Neural cell (in vitro differentiated cells): Measurements from ENCODE around the gene RAB27B. TPM values are rescaled to one million over a fixed set of nuclear protein-coding genes. Genes with fewer than 3 reads are reported as not detected.

Source experiments
- H2AFZ ChIP-seq: fragments of 200-600, 300-800 bp; sonication (generic), shearing (Covaris generic); 2 replicates; pipeline ENCODE4 v1.6.0; 2014; ENCODE audit warnings: low read depth, mild to moderate bottlenecking, antibody characterized with exemption, low read length, moderate library complexity
- H3F3A ChIP-seq: fragments of 200-600 bp; shearing (Covaris generic); 2 replicates; pipeline ENCODE4 v1.6.1; 2016; ENCODE audit warnings: mild to moderate bottlenecking, moderate library complexity, mixed read lengths, antibody characterized with exemption, low read length; ENCODE audit not compliant: insufficient read depth, poor library complexity, severe bottlenecking
- H3K27ac ChIP-seq: fragments of 200-600, 300-800 bp; sonication (generic), shearing (Covaris generic); 2 replicates; pipeline ENCODE4 v1.5.1; 2014; ENCODE audit warnings: mild to moderate bottlenecking, low read length, moderate library complexity
- H3K27me3 ChIP-seq: fragments of 300-800, 200-600 bp; sonication (generic), shearing (Covaris generic); 2 replicates; pipeline ENCODE4 v1.6.0; 2014; ENCODE audit warnings: mild to moderate bottlenecking, low read depth, low read length, moderate library complexity; ENCODE audit not compliant: insufficient read depth
- H3K36me3 ChIP-seq: fragments of 300-800, 200-600 bp; sonication (generic), shearing (Covaris generic); 2 replicates; pipeline ENCODE4 v1.5.1; 2014; ENCODE audit warnings: mild to moderate bottlenecking, antibody characterized with exemption, low read length, moderate library complexity; ENCODE audit not compliant: insufficient read depth
- H3K4me2 ChIP-seq: fragments of 300-800, 200-600 bp; sonication (generic), shearing (Covaris generic); 2 replicates; pipeline ENCODE4 v1.6.0; 2014; ENCODE audit warnings: mild to moderate bottlenecking, low read length
- H3K4me3 ChIP-seq: fragments of 300-800, 200-600 bp; sonication (generic), shearing (Covaris generic); 2 replicates; pipeline ENCODE4 v1.5.1; 2014; ENCODE audit warnings: mild to moderate bottlenecking, low read length, moderate library complexity
- H3K79me2 ChIP-seq: fragments of 200-600 bp; shearing (Covaris generic); replicated peaks from 2 replicates; pipeline ENCODE4 v1.6.0; 2014; ENCODE audit warnings: mild to moderate bottlenecking, low read length, moderate library complexity; ENCODE audit not compliant: insufficient read depth
- H3K9ac ChIP-seq: fragments of 300-800, 200-600 bp; sonication (generic), shearing (Covaris generic); 2 replicates; pipeline ENCODE4 v1.6.1; 2016; ENCODE audit warnings: mild to moderate bottlenecking, low read length, mixed read lengths
- H3K9me2 ChIP-seq: fragments of 200-600 bp; shearing (Covaris generic); 2 replicates; pipeline ENCODE4 v1.6.1; 2016; ENCODE audit warnings: mild to moderate bottlenecking, low read length, mixed read lengths; ENCODE audit not compliant: insufficient read depth
- H3K9me3 ChIP-seq: fragments of 200-600, 300-800 bp; sonication (generic), shearing (Covaris generic); 2 replicates; pipeline ENCODE4 v1.6.1; 2016; ENCODE audit warnings: mild to moderate bottlenecking, mixed run types, low read length, moderate library complexity, mixed read lengths
- H4K20me1 ChIP-seq: fragments of 200-600 bp; shearing (Covaris generic); 2 replicates; pipeline ENCODE4 v1.6.1; 2016; ENCODE audit warnings: mild to moderate bottlenecking, mixed run types; ENCODE audit not compliant: insufficient read depth
- EP300 ChIP-seq: fragments of 450-650 bp; conservative IDR thresholded peaks from 2 replicates; pipeline ENCODE4 v1.6.1; 2014; ENCODE audit warnings: antibody characterized with exemption, mild to moderate bottlenecking, moderate library complexity; ENCODE audit not compliant: poor library complexity, severe bottlenecking
- EZH2 ChIP-seq: fragments of 200-600, 300-800 bp; shearing (Covaris generic), sonication (generic); IDR thresholded peaks from 2 replicates; pipeline ENCODE4 v1.6.1; 2014; ENCODE audit warnings: antibody characterized with exemption, low read length, borderline replicate concordance, mild to moderate bottlenecking; ENCODE audit not compliant: insufficient read depth, poor library complexity, severe bottlenecking
- MXI1 ChIP-seq: fragments of 450-650 bp; conservative IDR thresholded peaks from 2 replicates; pipeline ENCODE4 v1.6.1; 2014; ENCODE audit warnings: antibody characterized with exemption, mild to moderate bottlenecking; ENCODE audit not compliant: poor library complexity, severe bottlenecking
- POLR2AphosphoS5 ChIP-seq: IDR thresholded peaks from 2 replicates; pipeline ENCODE4 v1.6.1; 2012
- RAD21 ChIP-seq: fragments of 450-650 bp; conservative IDR thresholded peaks from 2 replicates; pipeline ENCODE4 v1.6.1; 2014; ENCODE audit warnings: antibody characterized with exemption, mild to moderate bottlenecking, moderate library complexity
- SMC3 ChIP-seq: fragments of 450-650 bp; conservative IDR thresholded peaks from 2 replicates; pipeline ENCODE4 v1.6.1; 2014; ENCODE audit warnings: antibody characterized with exemption, mild to moderate bottlenecking, moderate library complexity; ENCODE audit not compliant: poor library complexity
- TAF1 ChIP-seq: IDR thresholded peaks from 2 replicates; pipeline ENCODE4 v1.6.1; 2012; ENCODE audit warnings: low read depth
- polyA plus RNA-seq: library from polyadenylated mRNA; depleted of rRNA; stranded (reverse); fragments of >200 nt; gene quantifications from 2 replicates; pipeline ENCODE4 v1.2.3, GENCODE V29; 2014
- TF ChIP-seq, protein P1 (sequence below): IDR thresholded peaks from 2 replicates; pipeline ENCODE4 v1.6.1; 2012; ENCODE audit warnings: borderline replicate concordance
- TF ChIP-seq, protein P2 (sequence below): fragments of 450-650 bp; IDR thresholded peaks from 2 replicates; pipeline ENCODE4 v1.5.1; 2014; ENCODE audit warnings: antibody characterized with exemption, mild to moderate bottlenecking, moderate library complexity; ENCODE audit not compliant: poor library complexity, severe bottlenecking

Gene RAB27B
- polyA plus RNA-seq, 1 donor from 2014 or later: 37.3 TPM

DNA sequence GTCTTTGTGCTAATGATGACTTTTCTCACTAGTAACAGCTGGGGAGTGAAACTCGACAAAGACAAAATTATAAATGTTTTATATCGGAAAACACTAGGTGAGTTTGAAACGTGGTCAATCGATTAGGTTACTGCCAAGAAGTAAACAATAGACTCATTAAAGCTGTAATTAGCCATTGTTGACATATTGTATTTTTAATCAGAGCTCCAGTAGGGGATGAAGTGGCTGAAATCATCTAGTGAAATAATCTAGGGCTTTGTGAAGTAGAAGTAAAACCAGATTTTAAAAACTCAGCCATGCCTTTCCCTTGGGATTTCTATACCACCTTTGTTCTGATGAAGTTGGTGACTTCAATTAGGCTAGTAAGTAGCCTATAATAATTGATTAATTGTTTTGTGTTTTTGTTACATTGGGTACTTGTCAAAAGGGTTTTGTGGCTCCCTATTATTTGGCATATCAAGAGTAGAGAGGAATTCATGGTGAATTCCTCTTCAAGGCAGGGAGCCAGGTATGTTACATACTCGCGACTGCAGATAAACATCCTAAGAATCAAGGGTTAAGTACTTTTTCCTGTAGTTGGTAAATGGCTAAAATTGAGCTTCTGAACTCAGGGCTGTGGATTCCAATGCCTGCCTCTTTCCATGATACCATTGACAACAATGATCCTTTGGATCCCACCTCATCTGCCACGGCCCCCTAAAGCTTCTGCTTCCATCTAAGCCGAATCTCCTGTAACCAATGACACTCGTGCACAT lies 31.6 kb downstream of the RAB27B start:
- Histone ChIP-seq H3K9me2 (no peaks in the 10 kb centered on the region), H3K27me3 (no peaks in the 10 kb centered on the region), H3K4me2 (no peak overlapping the region), H3K4me3 (no peak overlapping the region), H3K9me3 (no peaks in the 10 kb centered on the region), H3K79me2 (no peaks in the 10 kb centered on the region), H4K20me1 (no peaks in the 10 kb centered on the region), H3F3A (no peaks in the 10 kb centered on the region), H3K9ac (no peak overlapping the region), H3K27ac (no peak overlapping the region), H2AFZ (no peak overlapping the region), H3K36me3 (no peaks in the 10 kb centered on the region)
- TF ChIP-seq, protein P1, sequence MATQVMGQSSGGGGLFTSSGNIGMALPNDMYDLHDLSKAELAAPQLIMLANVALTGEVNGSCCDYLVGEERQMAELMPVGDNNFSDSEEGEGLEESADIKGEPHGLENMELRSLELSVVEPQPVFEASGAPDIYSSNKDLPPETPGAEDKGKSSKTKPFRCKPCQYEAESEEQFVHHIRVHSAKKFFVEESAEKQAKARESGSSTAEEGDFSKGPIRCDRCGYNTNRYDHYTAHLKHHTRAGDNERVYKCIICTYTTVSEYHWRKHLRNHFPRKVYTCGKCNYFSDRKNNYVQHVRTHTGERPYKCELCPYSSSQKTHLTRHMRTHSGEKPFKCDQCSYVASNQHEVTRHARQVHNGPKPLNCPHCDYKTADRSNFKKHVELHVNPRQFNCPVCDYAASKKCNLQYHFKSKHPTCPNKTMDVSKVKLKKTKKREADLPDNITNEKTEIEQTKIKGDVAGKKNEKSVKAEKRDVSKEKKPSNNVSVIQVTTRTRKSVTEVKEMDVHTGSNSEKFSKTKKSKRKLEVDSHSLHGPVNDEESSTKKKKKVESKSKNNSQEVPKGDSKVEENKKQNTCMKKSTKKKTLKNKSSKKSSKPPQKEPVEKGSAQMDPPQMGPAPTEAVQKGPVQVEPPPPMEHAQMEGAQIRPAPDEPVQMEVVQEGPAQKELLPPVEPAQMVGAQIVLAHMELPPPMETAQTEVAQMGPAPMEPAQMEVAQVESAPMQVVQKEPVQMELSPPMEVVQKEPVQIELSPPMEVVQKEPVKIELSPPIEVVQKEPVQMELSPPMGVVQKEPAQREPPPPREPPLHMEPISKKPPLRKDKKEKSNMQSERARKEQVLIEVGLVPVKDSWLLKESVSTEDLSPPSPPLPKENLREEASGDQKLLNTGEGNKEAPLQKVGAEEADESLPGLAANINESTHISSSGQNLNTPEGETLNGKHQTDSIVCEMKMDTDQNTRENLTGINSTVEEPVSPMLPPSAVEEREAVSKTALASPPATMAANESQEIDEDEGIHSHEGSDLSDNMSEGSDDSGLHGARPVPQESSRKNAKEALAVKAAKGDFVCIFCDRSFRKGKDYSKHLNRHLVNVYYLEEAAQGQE: no peak
- no peak for TF ChIP-seq RAD21
- no peak for TF ChIP-seq EP300
- no peak for TF ChIP-seq SMC3
- no peak for TF ChIP-seq POLR2AphosphoS5
- no peak for TF ChIP-seq EZH2
- TF ChIP-seq, protein P2, sequence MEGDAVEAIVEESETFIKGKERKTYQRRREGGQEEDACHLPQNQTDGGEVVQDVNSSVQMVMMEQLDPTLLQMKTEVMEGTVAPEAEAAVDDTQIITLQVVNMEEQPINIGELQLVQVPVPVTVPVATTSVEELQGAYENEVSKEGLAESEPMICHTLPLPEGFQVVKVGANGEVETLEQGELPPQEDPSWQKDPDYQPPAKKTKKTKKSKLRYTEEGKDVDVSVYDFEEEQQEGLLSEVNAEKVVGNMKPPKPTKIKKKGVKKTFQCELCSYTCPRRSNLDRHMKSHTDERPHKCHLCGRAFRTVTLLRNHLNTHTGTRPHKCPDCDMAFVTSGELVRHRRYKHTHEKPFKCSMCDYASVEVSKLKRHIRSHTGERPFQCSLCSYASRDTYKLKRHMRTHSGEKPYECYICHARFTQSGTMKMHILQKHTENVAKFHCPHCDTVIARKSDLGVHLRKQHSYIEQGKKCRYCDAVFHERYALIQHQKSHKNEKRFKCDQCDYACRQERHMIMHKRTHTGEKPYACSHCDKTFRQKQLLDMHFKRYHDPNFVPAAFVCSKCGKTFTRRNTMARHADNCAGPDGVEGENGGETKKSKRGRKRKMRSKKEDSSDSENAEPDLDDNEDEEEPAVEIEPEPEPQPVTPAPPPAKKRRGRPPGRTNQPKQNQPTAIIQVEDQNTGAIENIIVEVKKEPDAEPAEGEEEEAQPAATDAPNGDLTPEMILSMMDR: no peak
- no peak for TF ChIP-seq TAF1
- TF ChIP-seq MXI1: no peak

GRCh38 chr18:54860941-54861340 lies 32.7 kb downstream of the RAB27B start:
- no peaks in the 10 kb centered on the region for H3K9me3 ChIP-seq
- H3K9me2 ChIP-seq: no peaks in the 10 kb centered on the region
- H3K27me3 ChIP-seq: no peaks in the 10 kb centered on the region
- H3F3A ChIP-seq: no peaks in the 10 kb centered on the region
- TF ChIP-seq SMC3 (no peak), EZH2 (no peak), MXI1 (no peak), RAD21 (no peak), EP300 (no peak), POLR2AphosphoS5 (no peak), TAF1 (no peak)
- TF ChIP-seq, protein P2: no peak
- TF ChIP-seq, protein P1: no peak
- no peak overlapping the region for H3K27ac ChIP-seq
- H2AFZ ChIP-seq: no peak overlapping the region
- H3K79me2 ChIP-seq: no peaks in the 10 kb centered on the region
- H3K4me3 ChIP-seq: no peak overlapping the region
- no peaks in the 10 kb centered on the region for H4K20me1 ChIP-seq
- H3K36me3 ChIP-seq: no peaks in the 10 kb centered on the region
- no peak overlapping the region for H3K4me2 ChIP-seq
- no peak overlapping the region for H3K9ac ChIP-seq
